Suppressor macrophage treated with lipopolysaccharide for 4 hours (primary cell): ENCODE measurements around the gene ABCC1.

Experiments
- DNase-seq: peaks from one replicate; pipeline ENCODE4 v3.0.0-alpha.2; 2020

ABCC1 gene

GRCh38 chr16:15993946-15994665, 44.7 kb downstream of the ABCC1 start:
- no peak for DNase-seq

- DNase-seq, result no peak
Measured at GRCh38 chr16:15996432-15997109, 47.2 kb downstream of the ABCC1 start.

GRCh38 chr16:16000685-16001084, 51.3 kb downstream of the ABCC1 start:
- no peak for DNase-seq

GRCh38 chr16:16001596-16002255, 52.3 kb downstream of the ABCC1 start:
- no peak for DNase-seq

GRCh38 chr16:16003719-16004313, 54.4 kb downstream of the ABCC1 start:
- DNase-seq, result no peak

- no peak for DNase-seq
Measured at GRCh38 chr16:16004314-16004749, 54.9 kb downstream of the ABCC1 start.

- DNase-seq, result no peak
Measured at GRCh38 chr16:16005721-16006120, 56.3 kb downstream of the ABCC1 start.

GRCh38 chr16:16006650-16007049, 57.2 kb downstream of the ABCC1 start:
- no peak for DNase-seq

GRCh38 chr16:16007743-16008111, 58.3 kb downstream of the ABCC1 start:
- peak; percentile 41 for DNase-seq

- DNase-seq, result no peak
Measured at GRCh38 chr16:16008666-16009065, 59.2 kb downstream of the ABCC1 start.

GRCh38 chr16:16009401-16009800, 60.0 kb downstream of the ABCC1 start:
- no peak for DNase-seq

- no peak for DNase-seq
Measured at GRCh38 chr16:16010194-16010593, 60.8 kb downstream of the ABCC1 start.

- no peak for DNase-seq
Measured at GRCh38 chr16:16012144-16012543, 62.7 kb downstream of the ABCC1 start.

GRCh38 chr16:16013812-16014211, 64.4 kb downstream of the ABCC1 start:
- no peak for DNase-seq

- DNase-seq, result no peak
Measured at GRCh38 chr16:16014329-16015224, 65.2 kb downstream of the ABCC1 start.

GRCh38 chr16:16015849-16016248, 66.4 kb downstream of the ABCC1 start:
- DNase-seq, result no peak

GRCh38 chr16:16016388-16016964, 67.1 kb downstream of the ABCC1 start:
- DNase-seq, result no peak

GRCh38 chr16:16017812-16018211, 68.4 kb downstream of the ABCC1 start:
- no peak for DNase-seq

GRCh38 chr16:16018705-16019104, 69.3 kb downstream of the ABCC1 start:
- DNase-seq, result no peak

GRCh38 chr16:16019488-16019887, 70.1 kb downstream of the ABCC1 start:
- DNase-seq, result peak; percentile 52

- no peak for DNase-seq
Measured at GRCh38 chr16:16020291-16020690, 70.9 kb downstream of the ABCC1 start.

GRCh38 chr16:16021020-16021419, 71.6 kb downstream of the ABCC1 start:
- no peak for DNase-seq
